Brain pericyte (primary cell): ENCODE data around the gene CDS1.
"Not testable (repeated sequence)": the region's sequence is repeated elsewhere in the genome, so short reads cannot be mapped to it uniquely, and the experiment has no call there.

Experiments used
- DNase-seq: peaks from one replicate; pipeline ENCODE4 v3.0.0-alpha.2; 2012; ENCODE audit warnings: low read depth, low spot score

The CDS1 gene

GRCh38 chr4:84582988-84583875, at the start of gene CDS1:
CDS1 (plus strand) TSS chr4:84583127; CDS start chr4:84583402, 275 bp downstream.
- no peak for DNase-seq

GRCh38 chr4:84535901-84536300, 47.0 kb upstream of the CDS1 start:
- DNase-seq: no peak

DNA sequence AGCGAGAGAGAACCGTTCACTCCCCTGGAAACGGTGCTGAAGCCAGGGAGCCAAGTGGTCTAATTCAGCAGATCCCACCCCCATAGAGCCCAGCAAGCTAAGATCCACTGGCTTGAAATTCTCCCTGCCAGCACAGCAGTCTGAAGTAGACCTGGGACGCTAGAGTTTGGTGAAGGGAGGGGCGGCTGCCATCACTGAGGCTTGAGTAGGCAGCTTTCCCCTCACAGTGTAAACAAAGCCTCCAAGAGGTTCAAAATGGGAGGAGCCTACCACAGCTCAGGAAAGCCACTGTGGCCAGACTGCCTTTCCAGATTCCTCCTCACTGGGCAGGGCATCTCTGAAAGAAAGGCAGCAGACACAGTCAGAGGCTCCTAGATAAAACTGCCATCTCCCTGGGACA, 37.8 kb upstream of the CDS1 start:
- no peak for DNase-seq

GRCh38 chr4:84547211-84547610, 35.7 kb upstream of the CDS1 start:
- no peak for DNase-seq

- DNase-seq: not testable (repeated sequence)
Measured at GRCh38 chr4:84549191-84549590, 33.7 kb upstream of the CDS1 start.

DNA sequence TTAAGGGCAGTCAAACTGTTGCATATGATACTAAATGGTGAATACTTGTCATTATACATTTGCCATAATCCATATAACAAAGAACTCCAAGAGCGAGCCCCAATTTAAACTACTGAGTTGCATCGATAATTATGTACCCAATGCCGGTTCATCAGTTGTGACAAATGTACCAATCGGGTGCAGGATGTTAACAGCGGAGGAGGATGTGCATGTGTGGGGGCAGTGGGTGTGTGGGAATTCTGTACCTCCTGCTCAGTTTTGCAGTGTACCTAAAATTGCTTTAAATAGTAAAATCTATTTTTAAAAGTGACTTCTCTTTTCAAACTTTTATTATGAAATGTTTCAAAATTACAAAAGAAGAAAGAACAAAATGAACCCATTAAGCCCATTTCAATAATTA, 20.8 kb upstream of the CDS1 start:
- DNase-seq: no peak

DNA sequence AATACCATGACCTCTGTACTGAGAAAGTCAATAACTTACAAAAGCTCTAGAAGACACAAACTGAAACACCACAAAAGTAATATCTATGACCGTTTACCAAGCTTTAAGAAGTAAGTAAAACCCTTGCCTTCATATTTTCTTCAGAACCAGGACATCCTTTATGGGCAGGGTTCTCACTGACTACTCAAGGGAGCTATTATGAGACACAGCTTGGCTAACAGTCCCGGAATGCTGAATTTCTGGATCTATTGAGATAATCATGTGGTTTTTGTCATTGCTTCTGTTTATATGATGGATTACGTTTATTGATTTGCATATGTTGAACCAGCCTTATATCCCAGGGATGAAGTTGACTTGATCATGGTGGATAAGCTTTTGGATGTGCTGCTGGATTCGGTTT, 19.9 kb upstream of the CDS1 start:
- no peak for DNase-seq

- no peak for DNase-seq
Measured at GRCh38 chr4:84565951-84566350, 17.0 kb upstream of the CDS1 start.

GRCh38 chr4:84568496-84568895, 14.4 kb upstream of the CDS1 start:
- no peak for DNase-seq

DNA sequence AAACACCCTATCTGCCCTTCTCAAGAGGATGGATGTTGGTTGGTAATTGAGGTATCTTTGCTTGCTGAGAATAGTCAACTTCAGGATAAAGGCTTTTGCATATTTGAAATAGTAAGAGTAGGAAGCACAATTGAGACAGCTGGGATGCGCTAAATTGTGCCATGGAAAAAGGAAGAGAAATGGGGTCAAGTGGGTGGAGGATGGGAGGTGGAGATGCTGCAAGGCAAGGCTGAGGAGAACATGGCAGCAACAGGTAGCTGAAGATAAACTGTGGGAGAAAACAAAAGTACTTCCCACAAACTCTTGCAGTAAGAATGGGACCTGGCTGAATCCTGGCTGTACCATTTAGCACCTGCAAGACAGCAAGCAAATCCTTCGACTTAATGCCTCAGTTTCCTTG, 13.9 kb upstream of the CDS1 start:
- no peak for DNase-seq

GRCh38 chr4:84573385-84574068, 9.4 kb upstream of the CDS1 start:
- no peak for DNase-seq

DNA sequence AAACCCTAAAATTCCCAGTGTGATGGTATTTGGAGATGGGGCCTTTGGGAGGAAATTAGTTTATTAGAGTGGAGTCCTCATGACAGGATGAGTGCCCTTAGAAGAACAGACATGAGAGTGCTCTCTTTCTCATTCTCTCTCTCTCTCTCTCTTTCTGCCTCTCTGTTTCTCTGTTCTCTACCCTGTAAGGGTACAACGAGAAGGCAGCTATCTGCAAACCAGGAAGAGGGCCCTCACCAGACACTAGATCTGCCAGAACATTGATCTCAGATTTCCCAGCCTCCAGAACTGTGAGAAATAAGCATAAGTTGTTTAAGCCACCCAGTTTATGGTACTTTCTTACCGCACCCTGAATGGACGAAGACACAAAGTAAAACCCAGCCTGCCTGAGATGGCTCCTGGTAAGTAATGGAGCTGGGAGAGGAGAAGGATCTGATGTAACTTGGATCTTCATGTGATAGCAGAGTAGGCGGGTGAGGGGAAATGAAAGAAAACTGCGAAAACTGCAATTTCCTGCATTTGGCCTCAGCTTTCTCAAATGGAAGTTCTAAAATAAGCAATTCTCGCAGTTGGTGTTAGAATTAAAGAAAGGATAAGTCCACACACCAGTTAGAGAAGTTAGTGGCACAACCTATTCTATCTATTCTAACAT, 8.7 kb upstream of the CDS1 start:
- DNase-seq: no peak

DNA sequence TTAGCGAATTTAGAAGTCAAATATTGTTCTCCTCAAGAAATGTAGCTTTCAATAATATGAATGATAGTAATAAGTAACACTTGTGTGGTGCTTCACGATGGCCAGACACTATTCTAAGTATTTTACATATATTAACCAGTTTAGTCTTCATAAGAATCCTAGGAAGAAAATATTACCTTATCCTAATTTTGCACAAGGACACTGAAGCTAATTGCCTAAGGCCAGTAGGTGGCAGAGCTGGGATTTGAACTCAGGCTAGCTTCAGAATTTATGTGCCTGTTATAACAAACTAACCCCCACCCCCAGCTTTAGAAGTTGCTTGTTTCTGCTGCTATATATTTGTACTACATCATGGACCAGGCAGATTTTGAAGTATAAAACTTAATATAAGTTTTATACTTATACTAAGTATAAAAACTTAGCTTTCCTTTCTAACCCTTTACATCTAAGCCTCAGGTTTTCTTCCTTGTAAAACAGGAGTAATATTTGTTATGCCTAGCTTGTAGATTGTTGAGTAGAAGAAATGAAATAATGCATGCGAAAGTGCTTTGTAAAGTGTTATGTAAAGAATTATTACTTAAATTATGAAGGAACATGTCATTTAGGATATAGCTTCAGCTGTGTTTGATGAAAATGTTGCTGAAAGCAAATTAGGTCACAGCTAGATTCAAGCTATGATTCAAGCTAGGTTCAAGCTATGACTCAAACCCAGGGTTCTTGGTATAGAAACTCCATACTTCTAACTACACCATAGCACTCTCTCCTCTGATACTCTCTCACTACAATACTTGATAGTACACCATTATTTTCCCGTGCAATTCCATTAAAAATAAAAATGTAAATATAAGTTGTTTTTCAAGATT, 4.2 kb upstream of the CDS1 start:
- no peak for DNase-seq

GRCh38 chr4:84579403-84579776, 3.5 kb upstream of the CDS1 start:
- DNase-seq: no peak

DNA sequence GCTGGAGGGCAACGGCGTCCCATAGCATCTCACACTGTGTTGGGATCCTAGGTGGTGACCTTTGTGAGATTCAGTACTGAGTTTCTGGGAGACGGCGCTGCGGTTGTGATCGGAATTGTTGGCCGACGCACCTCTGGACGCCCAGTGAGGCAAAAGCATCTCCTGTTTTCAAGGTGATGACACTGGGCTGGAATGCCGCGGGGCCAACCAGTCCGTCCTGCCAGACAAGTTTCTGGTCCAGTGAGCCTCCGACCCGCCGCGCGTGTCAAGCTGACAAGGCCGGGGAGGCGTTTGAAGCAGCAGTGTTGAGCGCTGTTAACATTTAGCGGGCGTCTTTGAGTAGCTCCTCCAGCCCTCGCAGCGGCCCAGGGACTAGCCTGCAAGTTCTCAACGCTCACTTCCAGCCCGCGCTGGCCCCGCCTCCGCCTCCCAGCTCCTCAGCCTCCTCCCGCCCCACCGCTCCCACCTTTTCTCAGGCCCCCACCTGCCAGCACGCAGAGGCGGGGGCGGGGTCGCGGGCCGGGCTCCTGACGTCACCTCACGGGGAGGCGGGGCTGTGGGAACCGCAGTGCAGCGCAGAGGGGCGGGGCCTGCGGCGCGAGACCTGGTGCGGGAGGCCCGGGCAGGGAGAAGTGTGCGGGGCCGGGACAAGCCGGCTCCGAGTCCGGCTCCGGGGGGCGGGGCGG, 482 bp upstream of the CDS1 start:
- DNase-seq: no peak

DNA sequence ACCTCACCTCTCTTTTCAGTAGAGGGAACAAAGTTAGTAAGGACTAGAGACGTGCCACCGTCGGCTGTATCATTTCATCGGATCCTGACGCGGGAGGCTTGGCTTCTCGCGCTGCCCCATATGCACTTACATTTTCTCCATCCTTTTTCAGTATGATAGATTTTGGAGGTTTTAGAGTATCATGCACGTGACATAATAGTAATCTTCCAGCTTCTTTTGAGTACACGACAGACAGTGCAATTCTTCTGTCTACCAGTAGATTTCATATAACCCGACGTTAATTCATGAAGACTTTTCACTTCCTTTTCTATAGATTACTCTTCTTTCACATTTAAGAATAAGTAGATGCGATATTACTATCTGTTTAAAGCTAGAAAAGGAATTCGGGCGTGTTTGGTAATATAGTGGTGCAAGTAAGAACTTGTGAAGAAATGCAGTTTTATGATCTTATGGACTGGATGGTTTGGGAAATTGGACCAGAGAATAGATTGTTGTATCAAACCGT, 1.0 kb downstream of the CDS1 start:
- DNase-seq: no peak

GRCh38 chr4:84585251-84585650, 2.3 kb downstream of the CDS1 start:
- DNase-seq: no peak

DNA sequence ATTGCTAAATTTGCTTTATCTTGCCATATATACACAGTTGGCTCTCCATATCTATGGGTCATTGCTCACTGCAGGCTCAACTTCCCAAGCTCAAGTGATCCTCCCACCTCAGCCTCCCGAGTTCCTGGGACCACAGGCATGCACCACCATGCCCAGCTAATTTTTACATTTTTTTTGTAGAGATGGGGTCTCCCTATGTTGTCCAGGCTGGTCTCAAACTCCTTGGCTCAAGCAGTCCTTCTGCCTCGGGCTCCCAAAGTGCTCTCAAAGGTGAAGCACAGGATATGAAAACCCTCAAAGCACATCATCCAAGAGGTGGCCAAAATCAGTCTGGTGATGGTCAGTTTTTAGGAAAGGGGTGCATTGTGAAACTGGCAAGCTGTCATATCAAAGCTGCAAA, 11.8 kb downstream of the CDS1 start:
- no peak for DNase-seq

DNA sequence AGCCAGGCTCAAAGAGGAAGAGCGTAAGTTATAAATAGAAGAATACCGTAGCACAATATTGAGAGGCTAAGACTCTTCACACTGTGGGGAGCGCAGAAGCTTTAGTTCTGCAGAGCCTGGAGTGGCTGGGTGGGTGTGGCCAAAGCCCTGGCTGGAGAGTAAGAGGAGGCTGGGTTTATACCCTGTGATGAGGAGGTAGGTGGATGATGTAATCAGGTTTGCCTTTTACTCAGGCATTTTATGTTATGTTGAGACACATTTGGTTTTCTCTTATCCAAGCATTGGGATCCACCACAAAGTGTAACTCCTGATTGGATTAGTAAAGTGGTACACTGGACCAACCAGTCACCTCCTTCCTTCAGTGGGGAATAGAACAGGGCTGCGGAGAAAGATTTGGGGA, 13.9 kb downstream of the CDS1 start:
- DNase-seq: no peak

- no peak for DNase-seq
Measured at GRCh38 chr4:84597450-84597849, 14.5 kb downstream of the CDS1 start.

DNA sequence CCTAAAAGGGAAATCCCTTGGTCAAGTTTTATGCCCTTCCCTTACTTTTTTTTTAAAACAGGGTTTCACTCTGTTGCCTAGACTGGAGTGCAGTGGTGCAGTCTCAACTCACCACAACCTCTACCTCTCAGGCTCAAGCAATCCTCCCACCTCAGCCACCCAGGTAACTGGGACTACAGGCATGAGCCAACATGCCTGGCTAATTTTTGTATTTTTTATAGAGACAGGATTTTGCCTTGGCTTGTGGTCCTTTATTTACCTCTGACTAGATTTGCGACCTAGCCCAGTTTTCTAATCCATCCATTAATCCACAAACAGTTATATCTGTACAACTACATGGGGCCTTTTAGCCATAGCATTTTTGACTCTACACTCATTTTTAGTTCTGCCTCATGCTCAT, 23.7 kb downstream of the CDS1 start:
- DNase-seq: no peak
